OCI-LY7 (cell line): ENCODE results near the gene ACTL9.

Experiments used
- EZH2phosphoT487 ChIP-seq: fragments of 200-600 bp; sonication (generic); IDR thresholded peaks from 2 replicates; pipeline ENCODE4 v1.6.1; 2018; ENCODE audit warnings: low read depth, borderline replicate concordance, mild to moderate bottlenecking, mixed run types, antibody characterized with exemption, low read length, moderate library complexity, mixed read lengths
- TF ChIP-seq, protein P1 (sequence below): fragments of 200-600 bp; sonication (generic); conservative IDR thresholded peaks from 2 replicates; pipeline ENCODE4 v1.5.1; 2014; ENCODE audit warnings: mild to moderate bottlenecking, antibody characterized with exemption, low read length, moderate library complexity, mixed read lengths

GRCh38 chr19:8724276-8724675 is 25.7 kb upstream of the ACTL9 start:
- TF ChIP-seq, protein P1, sequence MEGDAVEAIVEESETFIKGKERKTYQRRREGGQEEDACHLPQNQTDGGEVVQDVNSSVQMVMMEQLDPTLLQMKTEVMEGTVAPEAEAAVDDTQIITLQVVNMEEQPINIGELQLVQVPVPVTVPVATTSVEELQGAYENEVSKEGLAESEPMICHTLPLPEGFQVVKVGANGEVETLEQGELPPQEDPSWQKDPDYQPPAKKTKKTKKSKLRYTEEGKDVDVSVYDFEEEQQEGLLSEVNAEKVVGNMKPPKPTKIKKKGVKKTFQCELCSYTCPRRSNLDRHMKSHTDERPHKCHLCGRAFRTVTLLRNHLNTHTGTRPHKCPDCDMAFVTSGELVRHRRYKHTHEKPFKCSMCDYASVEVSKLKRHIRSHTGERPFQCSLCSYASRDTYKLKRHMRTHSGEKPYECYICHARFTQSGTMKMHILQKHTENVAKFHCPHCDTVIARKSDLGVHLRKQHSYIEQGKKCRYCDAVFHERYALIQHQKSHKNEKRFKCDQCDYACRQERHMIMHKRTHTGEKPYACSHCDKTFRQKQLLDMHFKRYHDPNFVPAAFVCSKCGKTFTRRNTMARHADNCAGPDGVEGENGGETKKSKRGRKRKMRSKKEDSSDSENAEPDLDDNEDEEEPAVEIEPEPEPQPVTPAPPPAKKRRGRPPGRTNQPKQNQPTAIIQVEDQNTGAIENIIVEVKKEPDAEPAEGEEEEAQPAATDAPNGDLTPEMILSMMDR: no peak
- TF ChIP-seq EZH2phosphoT487: no peak
